Measurements from ENCODE around the gene RFX3.

The RFX3 gene

DNA sequence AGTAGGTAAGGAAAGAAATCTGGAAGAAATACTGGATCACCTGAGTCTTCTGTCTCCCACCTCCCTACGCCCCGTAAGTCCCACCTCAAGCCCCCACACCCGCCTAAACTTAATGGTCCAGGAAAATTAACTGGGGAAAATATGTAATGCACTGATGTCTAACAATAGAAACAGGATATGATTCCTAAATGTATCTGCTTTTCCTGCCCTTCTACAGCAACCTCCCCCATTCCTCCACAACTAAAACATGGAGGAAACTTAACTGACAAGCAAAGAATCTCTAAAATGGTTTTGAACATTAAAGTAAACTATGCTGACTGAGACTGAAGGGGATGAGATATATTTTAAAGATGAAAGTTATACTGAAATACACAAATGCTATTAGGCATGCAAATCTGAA is 10.4 kb downstream of the RFX3 start:
- Histone ChIP-seq H3K9ac (ENCODE audit: low read length) (no peak overlapping the region), H3K36me3 (ENCODE audit: insufficient read depth, low read length) (no peaks in the 10 kb centered on the region; the same call in 1 of the 2 replicates), H3K9me3 (ENCODE audit: low read length) (no peaks in the 10 kb centered on the region), H3K4me3 (ENCODE audit: low read depth, low read length, poor library complexity, severe bottlenecking) (no peak overlapping the region), H3F3A (ENCODE audit: insufficient read depth, low read length) (no peaks in the 10 kb centered on the region), H3K27ac (ENCODE audit: low read depth, low read length, poor library complexity, severe bottlenecking) (no peak overlapping the region), H3K79me2 (ENCODE audit: insufficient read depth, low read length) (peaks cover 77% of the 10 kb centered on the region), H3K4me2 (ENCODE audit: low read length) (no peak overlapping the region), H3K27me3 (ENCODE audit: insufficient read depth, low read length) (no peaks in the 10 kb centered on the region), H2AFZ (ENCODE audit: low read length) (no peak overlapping the region), H3K9me2 (ENCODE audit: low read depth, low read length) (no peaks in the 10 kb centered on the region), H4K20me1 (ENCODE audit: insufficient read depth, low read length) (no peaks in the 10 kb centered on the region), H3K4me1 (ENCODE audit: insufficient read depth, low read length, severe bottlenecking) (peaks cover 44% of the 10 kb centered on the region)
- no peak for TF ChIP-seq EZH2 (IDR thresholded peaks at IDR 0.05; ENCODE audit: borderline replicate concordance, low read length)
- TF ChIP-seq, protein P1, sequence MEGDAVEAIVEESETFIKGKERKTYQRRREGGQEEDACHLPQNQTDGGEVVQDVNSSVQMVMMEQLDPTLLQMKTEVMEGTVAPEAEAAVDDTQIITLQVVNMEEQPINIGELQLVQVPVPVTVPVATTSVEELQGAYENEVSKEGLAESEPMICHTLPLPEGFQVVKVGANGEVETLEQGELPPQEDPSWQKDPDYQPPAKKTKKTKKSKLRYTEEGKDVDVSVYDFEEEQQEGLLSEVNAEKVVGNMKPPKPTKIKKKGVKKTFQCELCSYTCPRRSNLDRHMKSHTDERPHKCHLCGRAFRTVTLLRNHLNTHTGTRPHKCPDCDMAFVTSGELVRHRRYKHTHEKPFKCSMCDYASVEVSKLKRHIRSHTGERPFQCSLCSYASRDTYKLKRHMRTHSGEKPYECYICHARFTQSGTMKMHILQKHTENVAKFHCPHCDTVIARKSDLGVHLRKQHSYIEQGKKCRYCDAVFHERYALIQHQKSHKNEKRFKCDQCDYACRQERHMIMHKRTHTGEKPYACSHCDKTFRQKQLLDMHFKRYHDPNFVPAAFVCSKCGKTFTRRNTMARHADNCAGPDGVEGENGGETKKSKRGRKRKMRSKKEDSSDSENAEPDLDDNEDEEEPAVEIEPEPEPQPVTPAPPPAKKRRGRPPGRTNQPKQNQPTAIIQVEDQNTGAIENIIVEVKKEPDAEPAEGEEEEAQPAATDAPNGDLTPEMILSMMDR (IDR thresholded peaks at IDR 0.05; ENCODE audit: low read length), result no peak

DNA sequence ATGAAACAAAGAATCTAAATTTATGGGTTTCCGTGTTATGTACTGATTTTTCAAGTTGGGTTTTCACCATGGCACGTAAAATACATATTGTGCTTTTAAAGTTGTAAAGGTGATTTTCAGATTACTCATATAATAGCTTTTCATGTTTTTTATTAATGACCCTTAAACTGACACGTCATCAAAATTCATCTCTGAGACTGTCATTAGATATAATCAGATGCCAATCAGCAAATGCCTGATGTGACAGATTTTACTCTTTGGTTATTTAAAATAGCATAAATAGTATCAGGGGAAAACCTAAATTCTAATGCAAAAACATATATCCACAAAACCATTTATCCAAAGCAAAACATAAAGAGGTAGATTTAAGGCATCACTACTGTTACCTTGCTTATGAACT is 11.0 kb downstream of the RFX3 start:
- H3K4me1 ChIP-seq (ENCODE audit: insufficient read depth, low read length, severe bottlenecking), result peaks cover 50% of the 10 kb centered on the region
- TF ChIP-seq, protein P1 (IDR thresholded peaks at IDR 0.05; ENCODE audit: low read length), result no peak
- no peak for TF ChIP-seq EZH2 (IDR thresholded peaks at IDR 0.05; ENCODE audit: borderline replicate concordance, low read length)
- no peaks in the 10 kb centered on the region for H3K27me3 ChIP-seq (ENCODE audit: insufficient read depth, low read length)
- H3K79me2 ChIP-seq (ENCODE audit: insufficient read depth, low read length), result peaks cover 79% of the 10 kb centered on the region
- no peaks in the 10 kb centered on the region for H4K20me1 ChIP-seq (ENCODE audit: insufficient read depth, low read length)
- no peaks in the 10 kb centered on the region; the same call in 1 of the 2 replicates for H3K36me3 ChIP-seq (ENCODE audit: insufficient read depth, low read length)
- H3K4me3 ChIP-seq (ENCODE audit: low read depth, low read length, poor library complexity, severe bottlenecking), result no peak overlapping the region
- no peak overlapping the region for H3K4me2 ChIP-seq (ENCODE audit: low read length)
- H3K9me3 ChIP-seq (ENCODE audit: low read length), result no peaks in the 10 kb centered on the region
- H3F3A ChIP-seq (ENCODE audit: insufficient read depth, low read length), result no peaks in the 10 kb centered on the region
- H3K27ac ChIP-seq (ENCODE audit: low read depth, low read length, poor library complexity, severe bottlenecking), result no peak overlapping the region
- H2AFZ ChIP-seq (ENCODE audit: low read length), result no peak overlapping the region
- no peak overlapping the region for H3K9ac ChIP-seq (ENCODE audit: low read length)
- no peaks in the 10 kb centered on the region for H3K9me2 ChIP-seq (ENCODE audit: low read depth, low read length)

DNA sequence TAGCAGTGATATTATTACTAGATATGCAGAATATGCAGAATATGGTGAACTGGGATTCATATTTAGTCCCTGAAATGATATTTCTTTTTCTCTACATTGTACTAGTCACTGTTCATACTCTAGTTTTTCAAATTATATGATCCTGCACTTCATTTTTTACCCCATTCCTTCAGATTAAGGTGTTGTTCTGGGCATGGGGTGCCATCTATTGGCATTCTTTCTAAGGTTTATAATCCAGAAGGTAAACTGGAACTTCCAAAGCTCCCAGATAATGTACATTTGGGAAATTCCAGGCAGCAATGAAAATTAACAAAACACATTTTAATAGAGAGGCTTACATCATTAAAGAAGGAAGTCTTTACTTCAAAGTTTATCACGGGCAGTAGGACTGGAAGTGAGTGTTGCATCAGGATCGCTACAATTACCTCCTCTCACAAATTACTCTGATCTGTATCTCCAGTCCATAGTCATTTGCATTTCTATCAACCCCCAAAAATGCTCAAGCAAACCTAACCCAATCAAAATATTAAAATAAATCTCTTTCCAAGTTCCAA is 12.5 kb downstream of the RFX3 start:
- peaks cover 65% of the 10 kb centered on the region for H3K4me1 ChIP-seq (ENCODE audit: insufficient read depth, low read length, severe bottlenecking)
- H3K4me2 ChIP-seq (ENCODE audit: low read length), result no peak overlapping the region
- no peak overlapping the region for H2AFZ ChIP-seq (ENCODE audit: low read length)
- no peaks in the 10 kb centered on the region; the same call in 1 of the 2 replicates for H3K36me3 ChIP-seq (ENCODE audit: insufficient read depth, low read length)
- H3K9me2 ChIP-seq (ENCODE audit: low read depth, low read length), result no peaks in the 10 kb centered on the region
- no peak for TF ChIP-seq EZH2 (IDR thresholded peaks at IDR 0.05; ENCODE audit: borderline replicate concordance, low read length)
- TF ChIP-seq, protein P1 (IDR thresholded peaks at IDR 0.05; ENCODE audit: low read length), result 0 out of 2 replicates have a peak, but pooled peaks have one; percentile 18
- no peaks in the 10 kb centered on the region for H3K9me3 ChIP-seq (ENCODE audit: low read length)
- H3K9ac ChIP-seq (ENCODE audit: low read length), result no peak overlapping the region
- peaks cover 77% of the 10 kb centered on the region for H3K79me2 ChIP-seq (ENCODE audit: insufficient read depth, low read length)
- no peaks in the 10 kb centered on the region for H4K20me1 ChIP-seq (ENCODE audit: insufficient read depth, low read length)
- no peaks in the 10 kb centered on the region for H3K27me3 ChIP-seq (ENCODE audit: insufficient read depth, low read length)
- H3F3A ChIP-seq (ENCODE audit: insufficient read depth, low read length), result no peaks in the 10 kb centered on the region
- H3K4me3 ChIP-seq (ENCODE audit: low read depth, low read length, poor library complexity, severe bottlenecking), result no peak overlapping the region
- H3K27ac ChIP-seq (ENCODE audit: low read depth, low read length, poor library complexity, severe bottlenecking), result no peak overlapping the region

Data from OCI-LY1 (cell line).